Activated CD4-positive, alpha-beta T cell treated with anti-CD3 and anti-CD28 coated beads, Interleukin-2, amount 50 U/mL, for 16 hours (primary cell): ENCODE measurements around the gene GRM8.

Experiments
- DNase-seq: peaks from one replicate; pipeline ENCODE4 v3.0.0-alpha.2; 2020

GRM8 gene

GRCh38 chr7:126489874-126490273 is 762.9 kb downstream of the GRM8 start:
- no peak for DNase-seq

GRCh38 chr7:126487728-126488442 is 764.9 kb downstream of the GRM8 start:
- no peak for DNase-seq

- DNase-seq, result no peak
Measured at GRCh38 chr7:126486806-126487205, 765.9 kb downstream of the GRM8 start.

GRCh38 chr7:126485791-126486190 is 767.0 kb downstream of the GRM8 start:
- no peak for DNase-seq

- DNase-seq, result no peak
Measured at GRCh38 chr7:126483972-126484371, 768.8 kb downstream of the GRM8 start.

- DNase-seq, result no peak
Measured at GRCh38 chr7:126472825-126473224, 779.9 kb downstream of the GRM8 start.

- DNase-seq, result no peak
Measured at GRCh38 chr7:126462405-126462804, 790.3 kb downstream of the GRM8 start.

- no peak for DNase-seq
Measured at GRCh38 chr7:126460664-126461063, 792.1 kb downstream of the GRM8 start.

GRCh38 chr7:126453104-126453503 is 799.6 kb downstream of the GRM8 start:
- no peak for DNase-seq

GRCh38 chr7:126450269-126450671 is 802.5 kb downstream of the GRM8 start:
- no peak for DNase-seq

- no peak for DNase-seq
Measured at GRCh38 chr7:126449611-126450268, 803.0 kb downstream of the GRM8 start.

GRCh38 chr7:126447984-126448383 is 804.8 kb downstream of the GRM8 start:
- no peak for DNase-seq

GRCh38 chr7:126445991-126446390 is 806.8 kb downstream of the GRM8 start:
- no peak for DNase-seq

- DNase-seq, result no peak
Measured at GRCh38 chr7:126443951-126444350, 808.8 kb downstream of the GRM8 start.

GRCh38 chr7:126442908-126443307 is 809.8 kb downstream of the GRM8 start:
- no peak for DNase-seq

- DNase-seq, result no peak
Measured at GRCh38 chr7:126441745-126442144, 811.0 kb downstream of the GRM8 start.

GRCh38 chr7:126440542-126440941 is 812.2 kb downstream of the GRM8 start:
- DNase-seq, result no peak

GRCh38 chr7:126436213-126436868 is 816.4 kb downstream of the GRM8 start:
- no peak for DNase-seq

- no peak for DNase-seq
Measured at GRCh38 chr7:126426652-126427051, 826.1 kb downstream of the GRM8 start.

GRCh38 chr7:126424985-126425384 is 827.8 kb downstream of the GRM8 start:
- DNase-seq, result no peak

- DNase-seq, result no peak
Measured at GRCh38 chr7:126419047-126419446, 833.7 kb downstream of the GRM8 start.

GRCh38 chr7:126411821-126412383 is 840.8 kb downstream of the GRM8 start:
- no peak for DNase-seq

GRCh38 chr7:126411032-126411820 is 841.5 kb downstream of the GRM8 start:
- DNase-seq, result no peak
